Activated CD8-positive, alpha-beta memory T cell treated with anti-CD3 and anti-CD28 coated beads, Interleukin-2, amount 50 U/mL, for 24 hours (primary cell): Measurements from ENCODE around the gene SLC1A3.
"Not testable (repeated sequence)": the region's sequence is repeated elsewhere in the genome, so short reads cannot be mapped to it uniquely, and the experiment has no call there.

Experiments
- DNase-seq: peaks from one replicate; pipeline ENCODE4 v3.0.0-alpha.2; 2020; ENCODE audit errors: extremely low read depth

The SLC1A3 gene

DNA sequence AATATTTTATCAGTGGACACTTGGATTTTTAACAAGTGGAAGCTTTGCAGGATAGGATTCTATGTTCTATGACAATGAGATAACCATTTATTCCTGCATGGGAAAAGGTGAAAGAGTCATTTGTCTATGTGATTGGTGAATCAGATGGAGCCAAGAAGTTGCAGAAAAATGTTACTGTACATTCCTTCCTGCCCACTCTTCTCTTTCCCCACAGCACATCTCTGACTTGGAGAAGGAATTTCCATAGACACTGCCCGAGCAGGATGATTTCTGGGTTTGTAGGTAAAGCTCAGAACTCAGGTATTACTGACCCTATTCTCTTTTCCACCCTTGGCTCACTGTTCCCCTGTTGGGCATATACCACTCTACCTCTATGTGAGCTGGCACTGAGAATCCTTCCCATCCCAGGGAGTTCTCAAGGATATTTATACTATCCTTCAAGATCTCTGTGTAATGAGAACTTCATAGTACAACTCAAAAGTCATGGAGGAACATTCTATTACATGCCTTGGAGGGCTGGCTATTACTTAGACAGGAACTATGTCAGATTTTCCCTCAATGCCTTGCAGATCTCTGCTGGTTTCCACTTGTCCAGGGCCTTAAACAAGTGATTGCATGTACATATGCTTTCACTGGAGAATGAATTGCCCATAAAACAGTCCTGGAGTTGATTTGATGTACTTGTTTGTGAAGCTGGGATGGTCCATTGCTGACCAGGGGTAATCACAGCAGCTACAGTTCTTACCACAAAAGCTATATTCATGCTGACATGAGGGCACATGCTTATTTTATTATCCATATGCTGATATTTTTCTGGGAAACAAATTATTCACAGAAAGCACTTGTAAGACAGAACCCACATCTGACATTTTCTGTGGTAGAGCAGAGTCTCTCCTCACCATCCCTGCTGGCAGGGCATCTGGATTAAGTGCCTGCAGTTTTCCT lies 24.1 kb downstream of the SLC1A3 start:
- no peak for DNase-seq

DNA sequence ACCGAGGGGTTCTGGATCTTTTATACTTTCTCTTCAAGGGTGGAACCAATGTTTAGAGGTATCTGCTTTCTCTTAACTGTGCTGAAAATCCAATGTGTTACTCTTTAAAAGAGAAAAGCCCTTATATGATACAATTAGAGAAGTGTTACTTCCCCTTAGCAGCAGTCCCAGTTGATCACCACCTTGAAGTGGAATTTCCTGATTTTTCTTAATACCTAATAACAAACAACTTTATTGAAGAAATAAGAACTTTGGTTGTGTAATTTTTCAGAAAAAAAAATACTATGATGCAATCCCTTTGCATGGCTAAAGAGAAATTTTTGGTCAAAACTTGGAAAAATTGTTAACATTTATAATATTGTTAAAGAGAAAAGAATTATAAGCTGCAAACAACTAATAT lies 24.7 kb downstream of the SLC1A3 start:
- no peak for DNase-seq

DNA sequence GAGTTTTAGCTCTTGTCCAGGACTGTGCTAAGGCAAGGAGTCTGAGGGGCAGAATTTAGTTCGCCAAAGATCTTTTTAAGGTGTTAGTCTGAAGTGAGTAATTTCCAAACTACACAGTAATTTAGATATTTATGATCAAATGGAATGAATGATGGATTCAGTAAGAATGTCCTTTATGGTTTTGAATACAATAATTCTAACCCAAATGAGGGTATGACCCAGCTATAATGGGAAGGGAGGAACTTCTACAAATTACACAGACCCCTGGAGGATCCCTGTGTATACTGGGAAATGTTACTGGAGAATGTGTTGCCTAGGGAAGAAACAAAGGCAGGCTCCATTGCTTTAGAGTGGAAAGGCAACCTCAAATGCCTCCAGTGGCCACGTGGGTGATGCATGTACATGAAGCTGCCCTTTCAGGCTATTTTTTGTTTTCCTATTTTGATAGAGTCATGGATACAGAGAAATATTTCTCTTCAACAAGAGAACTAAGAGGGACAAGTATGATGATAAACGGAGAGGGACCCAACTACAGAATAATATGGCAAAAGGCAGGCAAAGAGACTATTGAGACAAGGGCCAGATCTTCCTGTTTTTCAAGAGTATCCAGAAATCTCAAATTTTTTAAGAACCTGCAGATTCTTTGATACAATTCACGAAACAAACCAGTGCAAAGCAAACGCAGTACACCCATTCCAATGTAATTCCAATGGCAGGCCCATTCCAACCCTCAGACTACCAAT lies 25.4 kb downstream of the SLC1A3 start:
- no peak for DNase-seq

DNA sequence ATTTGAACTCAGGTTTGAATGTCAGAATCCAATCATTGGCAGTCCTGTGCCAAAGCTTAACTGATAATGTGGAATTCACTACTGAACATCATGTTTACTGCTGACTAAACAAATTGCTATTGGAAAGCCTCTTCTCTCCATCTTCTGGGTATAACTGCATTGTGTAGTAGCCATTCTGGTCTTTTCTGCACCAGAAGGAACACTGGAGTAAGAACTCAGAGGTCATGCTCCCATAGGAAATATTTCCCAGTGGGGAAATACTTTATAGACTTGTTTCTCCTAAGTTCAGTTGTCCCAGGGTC lies 25.9 kb downstream of the SLC1A3 start:
- no peak for DNase-seq

DNA sequence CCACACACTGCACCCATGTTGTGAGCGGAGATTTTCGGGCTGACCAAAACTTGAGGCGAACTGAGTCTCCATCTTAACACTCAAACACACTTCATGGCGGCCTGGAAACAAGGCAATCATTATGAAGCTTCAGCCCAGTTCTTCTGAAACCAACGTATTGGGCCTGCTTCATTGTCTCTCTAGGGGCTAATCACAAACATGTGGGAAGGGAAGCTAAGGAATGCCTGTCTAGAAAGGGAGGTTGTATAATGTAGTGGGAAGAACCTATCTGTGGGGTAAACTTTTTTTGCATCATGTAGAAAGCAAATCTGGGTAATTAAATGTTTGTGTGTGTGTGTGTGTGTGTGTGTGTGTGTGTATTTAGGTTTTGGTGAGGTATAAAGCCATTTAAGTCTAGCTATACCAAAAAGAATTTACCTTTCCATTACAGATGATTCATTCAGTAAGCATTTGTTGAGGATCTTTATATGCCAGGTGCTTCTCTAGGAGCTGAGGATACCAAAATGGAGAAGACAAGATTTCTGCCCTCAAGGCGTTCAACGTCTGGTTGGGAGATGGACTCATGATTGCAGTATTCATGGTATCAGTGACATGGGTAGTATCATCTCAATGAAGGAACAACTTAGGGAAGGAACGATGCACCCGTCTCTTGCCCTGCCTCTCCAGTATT lies 29.4 kb downstream of the SLC1A3 start:
- no peak for DNase-seq

DNA sequence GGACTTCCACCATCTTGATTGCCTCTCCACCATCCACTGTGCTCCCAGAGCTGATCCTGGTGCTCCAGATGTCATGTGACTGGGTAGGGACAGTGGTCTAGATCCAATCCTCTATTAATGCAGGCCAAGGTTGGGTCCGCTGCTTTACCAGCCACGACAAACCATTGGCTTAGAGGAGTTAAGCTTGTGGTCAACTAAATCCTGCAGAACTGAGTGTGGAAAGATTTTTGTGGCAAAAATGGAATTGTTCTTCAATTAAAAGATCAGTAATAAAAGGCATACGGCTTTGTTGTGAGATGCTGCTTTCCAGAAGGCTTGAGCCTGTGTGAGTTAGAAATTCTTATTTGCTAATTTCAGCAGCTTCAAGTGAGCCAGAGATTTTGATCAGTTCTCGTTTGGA lies 30.7 kb downstream of the SLC1A3 start:
- no peak for DNase-seq

DNA sequence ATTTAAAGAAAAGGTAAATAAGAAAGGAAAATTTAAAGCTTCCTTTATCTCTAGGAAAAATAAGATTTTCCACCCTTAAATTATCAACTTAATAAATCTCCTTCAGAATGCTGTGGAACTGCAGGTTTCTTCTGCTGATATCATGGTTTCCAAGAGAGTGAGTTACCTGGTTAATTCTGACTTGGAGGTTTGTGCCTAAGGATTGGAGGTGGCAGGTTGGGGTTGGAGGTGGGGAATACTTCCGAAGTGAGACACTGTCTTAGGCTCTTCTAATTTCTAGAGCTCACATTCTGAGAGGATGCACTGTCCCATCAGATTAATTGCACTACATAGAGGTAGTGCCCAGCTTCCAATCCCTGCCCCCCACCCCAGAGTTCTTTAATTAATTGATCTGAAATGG lies 31.1 kb downstream of the SLC1A3 start:
- DNase-seq, result no peak

DNA sequence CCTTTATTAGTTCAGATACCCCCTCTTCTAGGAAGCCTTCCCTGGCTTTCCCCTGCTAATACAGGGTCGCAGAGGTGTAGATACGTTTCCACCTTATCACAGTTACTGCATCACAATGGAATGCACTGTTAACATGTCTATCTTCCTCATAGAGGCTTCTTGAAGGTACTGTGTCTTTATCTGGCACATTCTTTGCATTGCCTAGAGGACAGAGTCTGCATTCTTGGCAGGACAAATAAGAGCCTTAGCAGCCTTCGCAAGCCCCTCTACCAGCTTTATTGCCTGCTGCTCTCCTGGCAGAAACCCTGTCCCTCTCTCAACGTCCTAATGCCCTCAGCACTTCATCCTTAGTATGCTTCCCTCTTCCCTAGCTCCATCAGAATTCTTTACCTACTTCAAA lies 31.6 kb downstream of the SLC1A3 start:
- no peak for DNase-seq

DNA sequence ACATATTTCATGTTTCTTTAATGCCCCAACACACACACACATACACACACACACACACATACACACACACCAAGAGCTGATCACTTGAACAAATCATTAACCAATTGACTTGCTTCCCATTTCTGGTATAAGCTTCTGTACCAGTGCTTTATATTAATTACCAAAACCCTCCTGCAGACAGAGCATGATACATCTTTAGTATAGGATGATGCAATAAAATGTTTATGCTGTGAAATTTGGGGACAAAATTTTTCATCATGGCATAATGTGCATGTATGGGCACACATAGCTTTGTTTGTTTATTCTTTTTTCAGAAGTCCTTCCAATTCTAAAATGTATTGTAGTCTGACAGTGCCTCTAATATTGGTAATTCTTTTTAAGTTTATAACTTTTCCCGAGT lies 34.5 kb downstream of the SLC1A3 start:
- no peak for DNase-seq

DNA sequence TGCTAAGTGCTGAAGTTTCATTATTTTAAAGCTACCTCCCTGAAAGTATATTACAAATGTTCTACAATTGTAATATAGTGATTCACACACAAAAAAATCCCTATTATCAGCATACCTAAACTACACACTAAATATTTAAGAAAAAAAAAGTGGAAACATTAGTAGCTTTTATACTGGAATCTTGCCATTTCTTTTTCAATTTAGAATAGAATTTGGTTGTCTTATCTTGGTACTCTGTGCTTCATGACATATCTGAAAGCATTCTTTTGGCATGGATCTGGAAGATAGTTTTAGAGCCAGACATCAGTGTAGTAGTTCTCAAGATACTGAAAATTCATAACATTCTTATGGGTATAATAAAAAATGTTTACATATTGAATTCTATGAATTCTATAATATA lies 35.0 kb downstream of the SLC1A3 start:
- no peak for DNase-seq

DNA sequence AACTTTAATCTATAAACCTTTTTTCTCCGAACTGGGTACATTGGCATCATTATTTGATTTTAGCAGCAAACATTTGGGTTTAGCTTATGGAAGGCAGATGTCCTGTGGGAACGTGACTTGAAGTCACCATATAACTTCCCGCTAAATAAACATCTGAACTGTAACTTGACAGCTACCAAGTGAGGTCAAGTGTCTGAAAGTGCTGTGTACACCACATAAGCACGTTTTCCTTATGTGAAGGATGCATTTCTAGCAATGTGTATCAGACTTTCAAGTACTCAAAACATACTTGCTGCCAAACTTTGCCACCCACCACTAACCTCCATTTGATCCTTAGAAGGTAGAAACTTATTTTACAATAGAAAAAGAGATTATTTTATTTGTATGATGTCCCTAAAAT lies 35.7 kb downstream of the SLC1A3 start:
- DNase-seq, result no peak

DNA sequence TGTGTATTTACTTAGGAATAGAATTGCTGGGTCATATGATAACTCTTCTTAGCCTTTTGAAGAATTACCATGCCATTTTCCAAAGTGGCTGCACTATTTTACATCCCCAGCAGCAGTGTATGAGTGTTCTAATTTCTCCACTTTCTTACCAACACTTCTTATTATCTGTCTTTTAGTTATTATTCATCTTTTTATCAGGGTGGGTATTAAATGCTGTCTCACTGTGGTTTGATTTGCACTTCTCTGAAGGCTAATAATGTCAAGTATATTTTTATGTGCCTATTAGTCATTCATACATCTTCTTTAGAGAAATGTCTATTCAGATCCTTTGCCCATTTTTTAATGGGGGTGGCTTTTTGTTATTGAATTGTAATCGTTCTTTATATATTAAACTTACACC lies 36.8 kb downstream of the SLC1A3 start:
- DNase-seq, result no peak

DNA sequence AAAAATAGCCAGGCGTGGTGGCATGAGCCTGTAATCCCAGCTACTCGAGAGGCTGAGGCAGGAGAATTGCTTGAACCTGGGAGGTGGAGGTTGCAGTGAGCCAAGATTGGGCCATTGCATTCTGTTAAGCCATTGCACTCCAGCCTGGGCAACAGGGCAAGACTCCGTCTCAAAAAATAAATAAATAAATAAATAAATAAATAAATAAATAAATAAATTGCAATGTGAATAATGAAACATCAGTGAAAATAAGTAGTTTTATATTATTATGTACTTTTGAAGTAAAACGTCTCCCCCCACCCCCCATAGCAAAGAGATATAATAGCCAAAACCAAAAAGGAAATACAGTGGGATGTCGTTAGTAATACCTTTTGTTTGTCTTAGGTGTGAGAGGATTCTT lies 37.4 kb downstream of the SLC1A3 start:
- DNase-seq, result not testable (repeated sequence)

DNA sequence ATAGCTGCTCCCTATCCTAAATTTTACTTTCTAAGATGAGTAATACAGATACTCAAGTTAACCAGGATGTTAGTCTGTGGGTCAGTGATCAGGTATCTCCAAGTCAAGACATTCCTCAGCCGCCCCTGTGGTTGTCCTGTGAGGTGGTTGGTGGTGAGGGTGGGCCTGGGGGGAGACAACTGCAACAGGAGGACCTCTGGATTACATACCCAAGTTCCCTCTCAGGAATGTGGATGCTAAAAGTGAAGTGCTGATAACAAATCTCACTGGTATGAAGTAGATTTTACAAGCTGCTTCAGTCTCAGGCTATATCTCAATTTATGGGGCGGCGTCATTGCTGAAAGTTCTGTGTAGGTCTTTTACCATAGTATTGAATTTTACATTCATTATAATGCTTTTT lies 38.3 kb downstream of the SLC1A3 start:
- no peak for DNase-seq

DNA sequence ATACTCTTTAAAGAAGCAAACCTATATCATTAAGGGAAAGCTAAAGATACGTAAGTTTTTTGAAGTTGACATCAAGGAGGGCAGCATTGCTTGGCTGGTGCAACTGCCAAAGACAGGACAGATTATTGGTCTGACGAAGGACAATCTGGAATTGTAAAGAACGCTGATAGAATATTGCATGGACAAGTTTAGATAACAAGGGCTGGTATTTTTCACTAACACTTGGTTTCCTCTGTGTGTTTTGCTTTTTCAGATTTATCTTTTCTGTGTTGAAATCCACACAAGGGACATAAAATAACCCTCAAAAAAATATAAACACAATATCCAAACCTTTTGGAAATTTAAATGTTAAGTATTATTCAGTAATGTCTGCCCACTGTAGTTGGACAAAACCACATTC lies 39.7 kb downstream of the SLC1A3 start:
- DNase-seq, result no peak

DNA sequence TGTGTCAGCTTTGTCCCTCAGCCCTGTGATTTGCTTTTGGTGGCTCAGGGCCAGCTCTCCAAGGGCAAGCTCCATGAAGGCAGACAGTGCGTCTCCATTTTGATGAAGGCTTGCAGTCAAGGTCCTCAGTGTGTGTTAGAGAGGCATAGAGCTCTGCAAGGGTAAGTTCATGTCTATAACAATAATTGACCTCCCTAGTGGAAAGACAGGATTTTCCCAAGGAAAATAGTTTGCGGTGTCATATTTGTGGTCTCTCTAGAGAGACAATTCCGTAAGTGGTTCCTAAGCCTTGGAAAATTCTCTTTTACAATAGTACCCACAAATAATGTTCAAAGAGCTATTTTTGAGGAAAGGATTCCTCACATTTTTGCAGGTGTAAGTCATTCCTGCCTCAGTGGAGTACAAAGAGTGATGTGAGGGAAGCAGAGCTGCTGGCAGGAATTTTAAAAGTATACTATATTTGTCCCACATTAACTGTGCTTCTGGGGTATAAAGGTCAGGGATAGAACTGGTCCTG lies 40.2 kb downstream of the SLC1A3 start:
- no peak for DNase-seq

DNA sequence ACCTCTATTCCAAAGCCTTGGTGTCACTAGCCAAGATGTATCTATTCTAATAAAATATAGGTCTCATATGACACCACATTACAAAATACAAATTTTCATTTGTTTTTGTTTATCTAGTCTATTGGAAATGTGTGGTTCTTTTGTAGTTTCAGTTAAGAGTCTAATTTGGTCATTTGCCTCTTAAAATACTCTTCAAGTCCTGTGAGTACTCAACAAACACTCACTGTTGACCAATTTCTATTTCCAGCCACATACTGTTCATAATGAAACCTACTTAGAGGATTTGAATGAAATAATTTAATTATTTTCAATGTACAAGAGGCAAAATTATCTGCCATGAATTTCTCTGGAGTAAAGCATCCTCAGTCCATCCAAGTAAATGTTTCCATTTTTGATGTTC lies 40.6 kb downstream of the SLC1A3 start:
- no peak for DNase-seq

DNA sequence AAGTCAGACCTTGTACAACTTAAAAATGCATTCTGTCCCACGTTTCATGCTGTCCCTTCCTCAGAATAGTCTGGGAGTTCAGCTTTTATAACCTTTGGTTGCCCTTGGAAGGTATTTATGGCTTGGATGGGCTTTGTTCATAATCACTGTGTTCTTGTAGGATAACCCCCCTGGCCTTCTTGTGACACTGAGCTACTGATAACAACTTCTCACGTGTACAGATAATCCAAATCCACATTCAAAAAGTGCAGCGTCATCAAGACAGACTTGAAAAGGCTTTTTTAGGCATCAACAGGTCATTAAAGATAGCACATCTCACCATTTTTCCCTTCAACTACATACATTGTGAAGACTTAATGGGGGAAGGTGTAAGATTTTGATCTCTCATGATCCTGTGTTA lies 42.0 kb downstream of the SLC1A3 start:
- no peak for DNase-seq

DNA sequence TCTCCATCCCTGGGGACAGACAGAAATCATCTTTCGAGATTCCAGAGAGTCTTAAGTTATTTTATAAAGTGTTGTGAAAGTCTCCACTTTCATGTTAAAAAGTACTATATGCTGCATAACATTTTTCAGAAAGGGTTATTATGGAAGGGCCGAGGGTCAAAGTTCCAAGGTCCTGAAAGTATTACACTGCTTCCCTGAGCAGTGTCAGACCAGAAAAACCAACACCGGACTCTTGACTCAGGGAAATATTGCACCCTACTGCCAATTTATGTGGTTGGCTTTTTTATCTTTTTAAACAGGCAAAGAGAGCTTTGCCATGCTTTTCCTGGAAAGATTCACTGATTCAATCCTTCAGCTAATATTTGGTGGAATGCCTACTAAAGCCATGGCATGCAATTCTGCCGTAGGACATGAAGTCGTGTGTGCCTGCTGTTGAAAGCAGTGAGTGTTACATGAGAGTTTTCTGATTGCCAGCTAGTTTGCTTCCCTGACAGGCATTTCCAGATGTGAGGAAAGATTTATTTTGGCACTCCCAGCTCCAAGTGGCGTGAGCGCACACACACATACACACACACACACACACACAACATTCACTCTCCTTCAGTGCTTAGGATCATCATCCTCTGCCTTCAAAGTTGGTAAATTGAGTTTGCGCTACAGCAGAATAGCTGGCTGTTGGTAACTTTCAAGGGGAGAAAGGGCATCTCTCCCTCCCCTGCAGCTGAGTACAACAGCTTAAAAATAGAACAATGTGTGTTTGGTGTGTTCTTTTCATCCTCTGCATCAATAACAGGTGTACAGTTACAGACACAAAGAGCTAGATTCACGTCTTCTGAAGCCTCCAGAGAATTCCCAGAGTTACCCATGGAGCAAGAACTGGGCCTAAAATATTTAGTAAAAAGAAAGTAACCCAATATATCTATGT lies 45.6 kb downstream of the SLC1A3 start:
- DNase-seq, result no peak

DNA sequence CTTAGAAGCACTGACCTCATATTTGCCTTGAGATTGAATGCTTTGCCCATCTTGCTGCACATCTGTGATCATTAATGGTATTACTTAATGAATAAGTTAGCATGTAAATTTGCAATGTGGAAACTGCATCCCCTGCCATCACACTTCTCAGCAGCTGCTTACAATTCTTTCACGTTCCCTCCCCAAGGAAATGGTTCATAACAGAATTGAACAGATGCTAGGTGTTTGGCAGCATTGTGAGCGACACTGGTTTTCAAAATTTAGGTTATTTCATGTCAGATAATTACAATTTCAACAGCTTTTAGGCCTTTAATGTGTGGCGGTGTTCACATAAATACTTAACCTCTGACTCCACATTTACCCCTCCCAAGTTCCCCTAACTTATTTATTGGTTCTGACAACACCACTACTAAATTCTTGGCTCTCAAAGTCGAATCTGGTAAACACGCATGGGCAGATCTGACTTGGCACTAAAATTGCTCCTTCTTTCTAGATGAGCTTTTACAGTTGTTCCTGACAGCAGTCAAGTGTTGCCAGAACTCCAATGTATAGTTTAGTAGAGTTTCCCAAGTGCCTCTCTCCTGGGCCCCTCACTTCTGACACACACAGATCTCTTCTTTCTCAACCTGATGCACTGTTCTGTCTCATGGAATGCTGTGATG lies 46.8 kb downstream of the SLC1A3 start:
- no peak for DNase-seq

DNA sequence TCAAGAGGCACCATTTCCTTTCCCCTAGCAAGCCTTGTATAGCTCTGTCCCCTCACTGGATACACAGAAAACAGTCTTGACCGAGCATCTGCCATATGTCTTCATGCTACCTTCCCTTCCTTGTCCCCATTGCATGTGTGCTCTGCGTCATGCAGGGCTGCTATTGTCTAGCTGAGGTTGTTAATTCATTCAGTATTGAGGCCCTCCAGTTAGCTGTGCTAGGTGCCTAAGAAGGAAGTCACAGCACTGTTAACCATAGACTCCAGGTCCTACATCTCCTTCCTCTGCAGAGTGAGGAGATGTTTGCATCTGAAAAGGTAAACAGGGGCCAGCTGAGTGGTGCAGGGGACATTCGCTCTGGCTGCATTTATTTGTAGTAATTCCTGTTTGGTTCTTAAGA lies 48.2 kb downstream of the SLC1A3 start:
- DNase-seq, result no peak
